H1 (cell line): ENCODE data around the gene TMEM106C. TPM values are rescaled to one million over a fixed set of nuclear protein-coding genes. Genes with fewer than 3 reads are reported as not detected.

Source experiments
- CTCF ChIA-PET: fragments of 300-600 bp; sonication (Branson Sonifier 250); formaldehyde crosslinking; loops from one replicate; lab custom pipeline; 2021; ENCODE audit not compliant: partially characterized antibody; lab: Charles Lee
- POLR2A ChIA-PET: fragments of 300-600 bp; sonication (Branson Sonifier 250); formaldehyde crosslinking; loops from one replicate; lab custom pipeline; 2021; ENCODE audit warnings: inconsistent platforms; ENCODE audit not compliant: partially characterized antibody; lab: Charles Lee
- DNase-seq, 2 experiments: peaks; one replicate each; pipeline versions ENCODE4 v3.0.0 to v3.0.0-alpha.2; 2010 to 2022; ENCODE audit warnings: low spot score in 2 of 2, low read depth in 1 of 2, mixed read lengths in 1 of 2
- FAIRE-seq: peaks from 2 replicates; lab custom pipeline; 2011; peaks lifted over from hg19 to GRCh38; lab: Jason Lieb, UNC
- H2AFZ ChIP-seq: 2 replicates; pipeline ENCODE4 v1.8.1; 2012; ENCODE audit warnings: low read length, inconsistent platforms
- H2AK5ac ChIP-seq: 2 replicates; pipeline ENCODE4 v1.6.1; 2013; ENCODE audit warnings: low read depth, low read length
- H2BK120ac ChIP-seq: replicated peaks from 2 replicates; pipeline ENCODE3; 2013; ENCODE audit warnings: low read depth, low read length, inconsistent platforms
- H2BK12ac ChIP-seq: 2 replicates; pipeline ENCODE4 v1.6.1; 2013; ENCODE audit warnings: low read depth, low read length
- H2BK15ac ChIP-seq: 2 replicates; pipeline ENCODE4 v1.6.1; 2013; ENCODE audit warnings: low read length
- H2BK20ac ChIP-seq: 2 replicates; pipeline ENCODE4 v1.6.1; 2013; ENCODE audit warnings: low read length
- H2BK5ac ChIP-seq: 2 replicates; pipeline ENCODE4 v1.6.1; 2013; ENCODE audit warnings: low read depth, low read length
- H3K14ac ChIP-seq: 2 replicates; pipeline ENCODE4 v1.6.1; 2013; ENCODE audit warnings: inconsistent platforms; ENCODE audit not compliant: insufficient read length
- H3K18ac ChIP-seq: 2 replicates; pipeline ENCODE4 v1.6.1; 2013; ENCODE audit warnings: low read length; ENCODE audit errors: extremely low read depth
- H3K23ac ChIP-seq: 2 replicates; pipeline ENCODE4 v1.6.1; 2013; ENCODE audit warnings: inconsistent platforms; ENCODE audit not compliant: insufficient read length
- H3K23me2 ChIP-seq: 2 replicates; pipeline ENCODE4 v1.6.1; 2013; ENCODE audit warnings: low read depth, low read length
- H3K27ac ChIP-seq: 2 replicates; pipeline ENCODE4 v1.6.1; 2011; ENCODE audit warnings: low read depth, low read length, inconsistent platforms
- H3K27me3 ChIP-seq, 4 experiments: replicated peaks in 1 of 4; 1 replicate in 1 of 4; 2 replicates in 3 of 4; pipeline versions ENCODE4 v1.6.1 to v1.8.1; 2011 to 2013; ENCODE audit warnings: low read length in 3 of 4, mild to moderate bottlenecking in 3 of 4, inconsistent platforms in 2 of 4, mixed read lengths in 2 of 4, moderate library complexity in 1 of 4; ENCODE audit not compliant: control insufficient read depth in 3 of 4, insufficient read depth in 3 of 4; ENCODE audit errors: extremely low read depth in 1 of 4
- H3K36me3 ChIP-seq, 4 experiments: 2 replicates each; pipeline versions ENCODE4 v1.6.1 to v1.8.1; 2011 to 2013; ENCODE audit warnings: mild to moderate bottlenecking in 4 of 4, low read length in 3 of 4, moderate library complexity in 2 of 4, control low read depth in 1 of 4, inconsistent platforms in 1 of 4; ENCODE audit not compliant: insufficient read depth in 4 of 4, control insufficient read depth in 2 of 4
- H3K4ac ChIP-seq: replicated peaks from 2 replicates; pipeline ENCODE3; 2013; ENCODE audit warnings: low read length, low read depth, mixed read lengths, inconsistent platforms; ENCODE audit not compliant: insufficient read length
- H3K4me1 ChIP-seq, 4 experiments: replicated peaks in 1 of 4; 1 replicate in 1 of 4; 2 replicates in 3 of 4; pipeline versions ENCODE4 v1.6.1 to v1.8.1; 2011 to 2013; ENCODE audit warnings: low read length in 3 of 4, inconsistent platforms in 2 of 4, mixed read lengths in 1 of 4; ENCODE audit not compliant: insufficient read depth in 4 of 4, control insufficient read depth in 3 of 4
- H3K4me2 ChIP-seq, 2 experiments: 2 replicates each; pipeline versions ENCODE4 v1.6.1 to v1.8.1; 2011 to 2013; ENCODE audit warnings: low read depth in 2 of 2, low read length in 2 of 2, control low read depth in 1 of 2, inconsistent platforms in 1 of 2, mild to moderate bottlenecking in 1 of 2; ENCODE audit not compliant: insufficient read depth in 1 of 2
- H3K4me3 ChIP-seq, 4 experiments: fragments of 200-600, 300-600 bp in 1 of 4; sonication (generic), shearing (Covaris generic), sonication (Bioruptor Twin) in 1 of 4; 2 replicates each; pipeline versions ENCODE4 v1.5.1 to v1.8.1; 2011 to 2016; ENCODE audit warnings: low read length in 4 of 4, low read depth in 3 of 4, control low read depth in 2 of 4, inconsistent platforms in 2 of 4, mild to moderate bottlenecking in 2 of 4, mixed read lengths in 1 of 4, moderate library complexity in 1 of 4; ENCODE audit not compliant: insufficient read depth in 2 of 4; ENCODE audit errors: extremely low read depth in 1 of 4
- H3K56ac ChIP-seq: replicated peaks from 2 replicates; pipeline ENCODE3; 2013; ENCODE audit warnings: low read depth, mild to moderate bottlenecking, mixed read lengths, low read length, inconsistent platforms; ENCODE audit not compliant: insufficient read length
- H3K79me1 ChIP-seq: 2 replicates; pipeline ENCODE4 v1.6.1; 2013; ENCODE audit warnings: low read depth, low read length, control low read depth
- H3K79me2 ChIP-seq, 2 experiments: 2 replicates each; pipeline versions ENCODE4 v1.6.1 to v1.8.1; 2012 to 2013; ENCODE audit warnings: low read length in 2 of 2, mild to moderate bottlenecking in 2 of 2, inconsistent platforms in 1 of 2; ENCODE audit not compliant: insufficient read depth in 2 of 2, control insufficient read depth in 1 of 2
- H3K9ac ChIP-seq, 4 experiments: replicated peaks in 1 of 4; 1 replicate in 1 of 4; 2 replicates in 3 of 4; pipeline versions ENCODE4 v1.6.1 to v1.8.1; 2011 to 2013; ENCODE audit warnings: low read depth in 3 of 4, low read length in 3 of 4, control low read depth in 2 of 4, mild to moderate bottlenecking in 2 of 4, moderate library complexity in 2 of 4, inconsistent platforms in 1 of 4; ENCODE audit errors: extremely low read depth in 1 of 4
- H3K9me3 ChIP-seq, 2 experiments: 2 replicates each; pipeline versions ENCODE4 v1.6.1 to v1.8.1; 2012 to 2013; ENCODE audit warnings: mild to moderate bottlenecking in 2 of 2, moderate library complexity in 2 of 2, control low read depth in 1 of 2, inconsistent platforms in 1 of 2, low read depth in 1 of 2, low read length in 1 of 2, mixed read lengths in 1 of 2; ENCODE audit not compliant: insufficient read depth in 2 of 2
- H4K20me1 ChIP-seq, 2 experiments: replicated peaks in 1 of 2; 2 replicates each; pipeline versions ENCODE3 to v1.8.1; 2011 to 2013; ENCODE audit warnings: inconsistent platforms in 2 of 2, low read length in 2 of 2, mild to moderate bottlenecking in 1 of 2; ENCODE audit not compliant: insufficient read depth in 2 of 2, control insufficient read depth in 1 of 2
- H4K5ac ChIP-seq: 2 replicates; pipeline ENCODE4 v1.6.1; 2013; ENCODE audit warnings: low read length, low read depth, mixed read lengths, inconsistent platforms; ENCODE audit not compliant: insufficient read length
- H4K8ac ChIP-seq: 2 replicates; pipeline ENCODE4 v1.8.0; 2013; ENCODE audit warnings: mild to moderate bottlenecking, moderate library complexity, low read length, inconsistent platforms; ENCODE audit not compliant: insufficient read depth; ENCODE audit errors: extremely low read depth
- H4K91ac ChIP-seq: replicated peaks from 2 replicates; pipeline ENCODE3; 2013; ENCODE audit warnings: low read length, mixed read lengths, inconsistent platforms; ENCODE audit not compliant: insufficient read length
- BRCA1 ChIP-seq: IDR thresholded peaks from 2 replicates; pipeline ENCODE4 v1.6.1; 2012; ENCODE audit warnings: low read depth, low read length, improper control_type of control experiment
- CEBPB ChIP-seq: IDR thresholded peaks from 2 replicates; pipeline ENCODE4 v1.6.1; 2012; ENCODE audit warnings: low read depth, low read length
- CTCF ChIP-seq, 3 experiments: IDR thresholded peaks; 1 replicate in 2 of 3; 2 replicates in 1 of 3; pipeline versions ENCODE4 v1.5.1 to v1.6.1; 2011; ENCODE audit warnings: low read length in 3 of 3, mild to moderate bottlenecking in 3 of 3, inconsistent platforms in 2 of 3, low read depth in 1 of 3, moderate library complexity in 1 of 3; ENCODE audit not compliant: insufficient read depth in 1 of 3; ENCODE audit errors: control extremely low read depth in 1 of 3
- EGR1 ChIP-seq: IDR thresholded peaks from 2 replicates; pipeline ENCODE4 v1.6.1; 2011; ENCODE audit warnings: low read depth, low read length, borderline replicate concordance
- HDAC6 ChIP-seq: IDR thresholded peaks from one replicate; pipeline ENCODE4 v1.7.1; 2012; ENCODE audit warnings: low read depth, mild to moderate bottlenecking, inconsistent platforms, low read length, moderate library complexity
- KDM1A ChIP-seq: fragments of 200-600, 300-600 bp; sonication (generic); IDR thresholded peaks from 2 replicates; pipeline ENCODE4 v1.7.1; 2016; ENCODE audit warnings: mild to moderate bottlenecking, low read length, borderline replicate concordance
- MAFK ChIP-seq: IDR thresholded peaks from 2 replicates; pipeline ENCODE4 v1.6.1; 2012; ENCODE audit warnings: low read depth, mild to moderate bottlenecking, improper control_type of control experiment, low read length
- RFX5 ChIP-seq: IDR thresholded peaks from 2 replicates; pipeline ENCODE4 v1.6.1; 2011; ENCODE audit warnings: low read depth, low read length, improper control_type of control experiment, borderline replicate concordance
- SIRT6 ChIP-seq: IDR thresholded peaks from one replicate; pipeline ENCODE4 v1.7.1; 2012; ENCODE audit warnings: low read length, inconsistent platforms
- SP4 ChIP-seq: IDR thresholded peaks from 2 replicates; pipeline ENCODE4 v1.6.1; 2012; ENCODE audit warnings: low read length, inconsistent platforms
- TCF12 ChIP-seq: IDR thresholded peaks from 2 replicates; pipeline ENCODE4 v1.6.1; 2011; ENCODE audit warnings: low read depth, mild to moderate bottlenecking, low read length
- USF2 ChIP-seq: IDR thresholded peaks from 2 replicates; pipeline ENCODE4 v1.6.1; 2011; ENCODE audit warnings: low read length, improper control_type of control experiment
- WGBS, 2 experiments: shearing (Covaris generic) in 1 of 2; methylation state at CpG; one replicate each; pipeline versions ENCODE4 v1.1.6 to v1.1.7; 2013 to 2015; ENCODE audit warnings: low lambda C conversion rate in 2 of 2, mixed read lengths in 2 of 2, inconsistent platforms in 1 of 2, low coverage in 1 of 2, missing lambda C conversion rate in 1 of 2; ENCODE audit not compliant: insufficient replicate concordance in 2 of 2, insufficient coverage in 1 of 2, insufficient read length in 1 of 2; ENCODE audit errors: extremely low coverage in 1 of 2, missing lambda C conversion rate in 1 of 2; 5-methylcytosine and 5-hydroxymethylcytosine counted together
- polyA plus RNA-seq, 7 experiments: library from polyadenylated mRNA; depleted of rRNA in 3 of 7; stranded (reverse) in 5 of 7; unstranded in 2 of 7; fragments of >200 nt in 5 of 7; fragments of 200-250 nt in 2 of 7; gene quantifications; 1 replicate in 5 of 7; 2 replicates in 1 of 7; 4 replicates in 1 of 7; pipeline versions ENCODE4 v1.2.1 to v1.2.3, GENCODE V29; 2011 to 2013; ENCODE audit warnings: missing spikeins in 2 of 7, mixed read lengths in 2 of 7
- total RNA-seq: library from RNA; stranded (reverse); fragmentation: NEBNext Ultra II Directional; extraction: Animal tissue kit (Norgen Biotek cat#: 25700); gene quantifications from 2 replicates; pipeline ENCODE4 v1.2.1, GENCODE V29; 2021

TMEM106C gene
- total and polyA plus RNA-seq, 2 of the 8 experiments (the other 6 are each of a cell fraction or from before 2014, with no cell fraction given) = 36.6 to 45.3 TPM

GRCh38 chr12:47931187-47931586 lies 32.2 kb upstream of the TMEM106C start:
- H3K4me1 ChIP-seq = no peaks in the 10 kb centered on the region
- no peak overlapping the region for H3K4me3 ChIP-seq
- no peak overlapping the region for H2BK120ac ChIP-seq
- no peak overlapping the region for H3K27ac ChIP-seq
- H2BK12ac ChIP-seq = no peak overlapping the region
- H4K8ac ChIP-seq = no peak overlapping the region
- H2AK5ac ChIP-seq = no peak overlapping the region
- H3K9me3 ChIP-seq = no peaks in the 10 kb centered on the region
- H2AFZ ChIP-seq = no peak overlapping the region
- no peak overlapping the region for H3K23ac ChIP-seq
- WGBS, 2 experiments = 64% methylated on average over 1 of the region's 1 CpG; no CpG with 5 or more reads in 1 of the 2 experiments
- POLR2A ChIA-PET = no interaction called here
- H3K79me1 ChIP-seq = no peaks in the 10 kb centered on the region
- H2BK20ac ChIP-seq = no peak overlapping the region
- no peak overlapping the region for H2BK15ac ChIP-seq
- no peak overlapping the region for H3K9ac ChIP-seq
- H3K4me2 ChIP-seq = no peak overlapping the region
- no peaks in the 10 kb centered on the region for H3K23me2 ChIP-seq
- no peak overlapping the region for H4K5ac ChIP-seq
- peaks cover 2 to 7% (median 3%) of the 10 kb centered on the region in 4 experiments; a peak in 2 of 7 replicates for H3K27me3 ChIP-seq
- H3K4ac ChIP-seq = no peak overlapping the region
- no peak for DNase-seq
- H3K79me2 ChIP-seq = no peaks in the 10 kb centered on the region
- CTCF ChIA-PET = interaction anchor here (0.9 to 1.8 kb wide), 8 partner anchors 9 to 76 kb away, joined by 3 to 7 read pairs (median 4); partner anchors contain the start of gene VDR
- H4K20me1 ChIP-seq = no peaks in the 10 kb centered on the region
- H2BK5ac ChIP-seq = no peak overlapping the region
- H3K36me3 ChIP-seq = no peaks in the 10 kb centered on the region
- no peak overlapping the region for H3K56ac ChIP-seq
- no peak overlapping the region for H3K18ac ChIP-seq
- FAIRE-seq = no peak
- H4K91ac ChIP-seq = no peak overlapping the region
- H3K14ac ChIP-seq = no peak overlapping the region
- TF ChIP-seq SIRT6 (no peak), KDM1A (no peak), SP4 (no peak), CTCF (IDR thresholded peaks at IDR 0.05; ENCODE audit: control extremely low read depth in 1 of 3, insufficient read depth in 1 of 3, low read depth in 1 of 3, low read length in 3 of 3) (no peak), MAFK (no peak), EGR1 (no peak), RFX5 (no peak), CEBPB (no peak), USF2 (no peak), HDAC6 (no peak), BRCA1 (no peak), TCF12 (no peak)
